IPS DF 4.7 (cell line): ENCODE data around the gene TRIP10.
"Not testable (repeated sequence)": the region's sequence is repeated elsewhere in the genome, so short reads cannot be mapped to it uniquely, and the experiment has no call there.

Source experiments
- DNase-seq: peaks from one replicate; pipeline ENCODE4 v3.0.0-alpha.2; 2013; ENCODE audit warnings: low spot score; ENCODE audit errors: extremely low read depth

TRIP10 gene

GRCh38 chr19:6739390-6739882 lies at the start of gene TRIP10:
Gene TRIP10 (plus strand): TSS chr19:6739680. CDS start chr19:6739762, 82 bp downstream.
- DNase-seq: no peak

DNA sequence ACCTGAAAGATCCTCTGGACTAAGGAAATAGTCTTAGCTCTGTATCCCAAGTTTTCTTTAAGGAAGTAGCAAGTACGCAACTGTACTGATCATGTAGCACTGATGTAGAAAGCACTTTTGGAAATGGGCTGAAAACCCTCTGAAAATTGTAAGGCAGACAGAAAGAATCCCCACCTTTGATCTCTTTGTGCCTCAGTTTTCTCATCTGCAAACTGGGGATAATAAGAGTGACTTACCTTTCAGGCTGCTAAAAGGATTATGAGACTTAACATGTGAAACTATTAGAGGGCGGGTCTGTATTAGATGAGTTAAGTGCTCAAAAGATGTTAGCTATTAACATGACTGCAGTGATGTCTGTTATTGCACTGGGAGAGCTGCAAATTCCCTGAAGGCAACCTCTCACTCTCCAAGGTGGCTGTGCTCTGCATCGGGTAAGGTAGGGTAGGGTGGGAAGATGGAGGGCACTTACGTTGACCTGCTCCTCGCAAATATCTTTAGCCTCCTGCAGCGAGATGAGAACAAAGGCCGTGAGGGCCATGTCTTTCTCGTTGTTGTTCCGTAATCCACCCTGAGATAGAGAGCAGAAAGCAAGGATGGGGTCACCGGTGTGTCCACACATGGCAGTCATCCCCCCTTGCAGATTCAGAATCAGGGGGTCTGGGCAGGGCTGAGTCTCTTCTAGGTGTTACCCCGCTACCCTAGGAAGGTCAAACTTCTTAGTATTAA lies 49.2 kb upstream of the TRIP10 start:
- no peak for DNase-seq

DNA sequence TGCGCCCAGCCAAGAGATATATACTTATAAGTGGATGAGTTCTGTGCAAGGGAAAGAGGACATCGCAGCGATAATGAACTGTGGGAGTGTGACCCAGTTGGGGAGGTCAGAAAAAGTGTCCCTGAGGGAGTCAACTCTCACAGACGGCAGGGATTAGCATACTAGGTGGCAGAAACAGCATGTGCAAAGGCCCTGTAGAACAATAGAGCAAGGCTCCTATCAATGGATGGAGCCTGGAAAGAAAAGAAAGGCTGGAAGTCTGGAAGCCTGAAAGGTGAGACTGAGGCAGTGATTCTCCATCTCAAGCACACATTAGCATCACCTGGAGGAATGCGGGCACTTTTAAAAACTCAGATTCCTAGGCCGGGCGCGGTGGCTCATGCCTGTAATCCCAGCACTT lies 48.1 kb upstream of the TRIP10 start:
- DNase-seq: no peak

- DNase-seq: no peak
Measured at GRCh38 chr19:6692027-6692426, 47.5 kb upstream of the TRIP10 start.

DNA sequence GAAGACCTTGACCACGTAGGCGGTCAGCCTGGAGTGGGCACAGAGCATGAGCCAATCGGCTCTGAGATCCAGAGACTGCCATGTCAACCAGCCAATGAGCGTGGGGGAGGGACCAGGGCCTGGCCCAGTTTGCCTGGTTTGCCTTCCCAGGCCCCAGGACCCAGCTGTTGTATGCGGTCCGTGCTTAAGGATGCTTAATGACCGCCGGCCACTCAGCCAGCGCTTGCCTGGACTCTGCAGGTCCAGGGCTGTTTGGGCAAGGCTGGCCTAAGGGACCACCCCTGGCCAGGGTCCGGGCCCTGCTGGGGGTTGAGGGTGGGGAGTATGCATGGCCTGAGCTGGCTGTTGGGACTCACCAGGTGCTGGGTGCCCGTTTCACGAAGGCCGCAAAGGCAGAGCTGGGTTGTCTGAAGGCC lies 46.4 kb upstream of the TRIP10 start:
- no peak for DNase-seq

DNA sequence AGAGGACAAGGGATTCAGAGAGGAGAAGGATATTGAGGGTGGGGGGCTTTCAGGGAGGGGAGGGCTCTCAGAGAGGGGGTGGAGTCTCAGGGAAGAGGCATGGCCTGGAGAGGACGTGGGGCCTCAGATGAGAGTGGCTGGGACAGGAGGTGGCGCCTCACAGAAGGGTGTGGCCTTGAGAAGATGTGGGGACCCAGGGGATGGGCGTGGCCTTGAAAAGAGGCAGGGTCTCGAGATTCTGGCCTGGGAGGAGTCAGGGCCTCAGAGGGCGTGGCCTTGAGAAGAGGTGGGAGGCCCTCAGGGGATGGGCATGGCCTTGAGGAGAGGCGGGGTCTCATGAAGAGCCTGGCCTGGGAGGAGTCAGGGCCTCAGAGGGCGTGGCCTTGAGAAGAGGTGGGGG lies 45.8 kb upstream of the TRIP10 start:
- no peak for DNase-seq

GRCh38 chr19:6694147-6694815 lies 45.2 kb upstream of the TRIP10 start:
- DNase-seq: no peak

DNA sequence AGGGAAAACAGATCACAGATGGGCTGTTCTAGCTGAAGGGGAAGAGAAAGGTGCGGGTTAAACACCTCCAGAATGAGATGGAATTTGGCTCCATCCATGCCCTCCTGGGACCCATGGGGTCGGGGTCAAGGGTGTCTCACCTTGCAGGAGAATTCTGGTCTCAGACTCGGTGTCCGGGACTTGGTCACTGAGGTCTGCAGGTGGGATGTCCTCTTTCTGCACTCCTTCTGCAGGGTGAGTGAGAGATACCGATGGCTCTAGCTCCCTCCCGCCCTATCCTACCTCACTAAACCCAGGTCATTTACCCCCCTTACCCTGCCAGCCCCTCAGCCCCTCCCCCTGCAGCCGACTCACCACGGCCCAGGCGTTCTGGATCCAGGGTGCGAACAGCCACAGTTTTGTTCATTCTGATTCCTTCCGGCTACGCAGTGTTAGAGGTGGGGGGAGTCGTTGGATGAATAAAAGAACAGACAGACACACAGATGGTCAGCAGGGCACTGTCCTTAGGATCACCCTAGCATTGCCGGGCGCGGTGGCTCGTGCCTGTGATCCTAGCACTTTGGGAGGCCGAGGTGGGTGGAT lies 43.1 kb upstream of the TRIP10 start:
- no peak for DNase-seq

GRCh38 chr19:6697291-6697690 lies 42.2 kb upstream of the TRIP10 start:
- no peak for DNase-seq

GRCh38 chr19:6699935-6700334 lies 39.5 kb upstream of the TRIP10 start:
- no peak for DNase-seq

GRCh38 chr19:6700586-6701316 lies 38.7 kb upstream of the TRIP10 start:
- no peak for DNase-seq

DNA sequence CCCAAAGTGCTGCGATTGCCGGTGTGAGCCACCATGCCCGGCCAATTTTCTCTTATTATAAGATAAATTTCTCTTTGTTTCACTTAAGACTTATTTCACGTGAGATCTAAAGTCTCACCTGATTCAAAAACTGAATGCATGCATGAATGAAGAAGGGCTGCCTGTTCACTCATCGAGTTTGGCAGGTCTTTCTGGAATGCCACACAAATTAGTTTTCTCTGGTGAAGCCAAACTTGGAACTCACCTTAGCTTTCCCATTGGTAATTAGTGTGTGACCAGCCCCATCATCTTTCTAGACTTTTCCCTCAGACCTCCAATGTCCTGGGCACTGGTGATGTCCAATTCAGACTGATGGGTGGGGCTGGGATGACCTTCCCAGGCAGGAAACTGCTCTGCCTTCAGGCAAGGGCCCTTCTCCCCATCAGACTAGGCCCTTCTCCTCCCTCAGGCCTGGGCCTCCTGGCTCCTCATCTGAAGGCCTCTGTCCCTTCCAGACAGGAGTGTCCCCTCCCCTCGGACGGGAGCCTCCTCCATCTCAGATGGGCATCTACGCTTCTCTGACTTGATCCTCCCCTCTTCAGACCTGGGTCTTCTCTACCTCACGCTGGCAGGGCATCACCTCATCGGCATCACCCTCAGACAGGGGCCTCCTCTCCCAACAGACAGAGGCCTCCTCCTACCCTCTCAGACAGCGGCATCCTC lies 33.4 kb upstream of the TRIP10 start:
- no peak for DNase-seq

GRCh38 chr19:6706633-6706958 lies 32.9 kb upstream of the TRIP10 start:
- no peak for DNase-seq

DNA sequence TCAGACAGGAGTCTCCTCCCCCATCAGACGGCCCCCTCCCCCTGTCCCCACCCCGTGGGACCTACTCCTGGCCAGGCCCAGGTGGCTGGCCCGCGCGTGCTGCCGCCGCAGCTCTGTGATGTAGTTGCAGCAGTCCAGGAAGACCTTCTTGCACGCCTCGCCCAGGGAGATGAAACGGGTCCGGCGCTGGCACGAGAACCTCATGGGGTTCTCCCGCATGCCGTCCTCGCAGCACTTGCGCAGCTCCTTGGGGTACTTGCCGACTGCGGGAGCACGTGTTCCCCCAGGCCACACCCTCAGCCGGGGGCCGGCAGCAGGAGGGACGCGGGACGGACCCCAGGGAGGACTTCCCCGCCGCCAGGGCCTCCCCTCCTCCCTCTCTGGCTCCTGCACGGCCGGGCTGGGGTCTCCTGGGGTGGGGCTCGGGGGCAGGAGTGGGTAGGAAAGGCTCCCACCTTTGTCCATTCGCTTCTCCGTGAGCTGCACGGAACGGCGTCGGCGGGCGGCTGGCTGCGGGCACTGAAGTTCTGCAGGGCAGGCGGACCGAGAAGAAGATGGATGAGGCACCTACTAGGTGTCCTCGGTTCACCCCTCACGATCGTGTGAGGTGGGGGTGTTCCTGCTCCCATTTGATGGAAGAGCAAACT lies 32.3 kb upstream of the TRIP10 start:
- DNase-seq: no peak

DNA sequence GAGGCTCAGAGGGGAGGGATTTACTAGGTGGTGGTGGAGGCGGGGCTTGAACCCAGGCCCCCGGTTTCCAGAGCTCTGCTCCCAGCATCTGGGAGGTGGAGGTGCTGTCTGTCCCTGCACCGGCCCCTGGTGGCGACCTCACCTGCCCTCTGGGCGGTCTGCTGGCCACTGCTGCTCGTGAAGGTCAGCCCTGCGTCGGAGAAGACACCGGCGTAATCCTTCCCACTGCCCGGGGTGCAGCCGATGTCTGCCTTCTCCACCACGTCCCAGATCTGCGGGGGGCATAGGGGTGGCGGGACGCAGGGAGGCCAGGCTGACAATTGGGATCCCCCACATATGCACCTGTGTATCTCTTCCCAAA lies 31.8 kb upstream of the TRIP10 start:
- no peak for DNase-seq

GRCh38 chr19:6708346-6708745 lies 31.1 kb upstream of the TRIP10 start:
- no peak for DNase-seq

DNA sequence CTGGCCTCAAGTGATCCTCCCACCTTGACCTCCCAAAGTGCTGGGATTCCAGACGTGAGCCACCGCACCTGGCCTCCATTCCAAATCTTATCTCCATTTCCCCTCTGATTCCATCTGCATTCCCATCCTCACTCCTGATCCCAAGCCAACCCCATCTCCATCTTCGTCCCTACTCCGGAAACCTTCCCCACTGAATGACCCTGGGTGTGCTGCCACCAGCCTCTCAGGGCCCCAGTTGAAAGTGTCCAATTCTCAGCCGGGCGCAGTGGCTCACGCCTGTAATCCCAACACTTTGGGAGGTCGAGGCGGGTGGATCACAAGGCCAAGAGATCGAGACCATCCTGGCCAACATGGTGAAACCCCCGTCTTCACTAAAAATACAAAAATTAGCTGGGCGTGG lies 30.6 kb upstream of the TRIP10 start:
- not testable (repeated sequence) for DNase-seq

GRCh38 chr19:6709549-6709948 lies 29.9 kb upstream of the TRIP10 start:
- no peak for DNase-seq

GRCh38 chr19:6710273-6711077 lies 29.0 kb upstream of the TRIP10 start:
- DNase-seq: no peak

DNA sequence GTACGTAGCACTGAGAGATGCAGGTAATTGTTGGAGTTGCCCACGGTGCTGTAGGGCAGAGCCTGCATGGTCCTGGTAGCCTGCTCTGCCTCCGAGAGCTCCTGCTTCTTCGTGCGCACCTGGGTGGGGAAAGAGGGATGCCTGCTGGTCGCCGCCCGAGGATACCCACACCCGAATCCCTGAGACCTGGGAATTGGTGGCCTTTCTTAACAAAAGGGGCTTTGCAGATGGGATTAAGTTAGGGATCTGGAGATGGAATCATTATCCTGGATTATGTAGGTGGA lies 28.5 kb upstream of the TRIP10 start:
- DNase-seq: no peak
